DOHH2 (cell line): Measurements from ENCODE around the gene B3GALT6.

Experiments used
- EZH2phosphoT487 ChIP-seq: fragments of 200-600 bp; sonication (generic); IDR thresholded peaks from 2 replicates; pipeline ENCODE4 v1.6.1; 2017; ENCODE audit warnings: borderline replicate concordance, mild to moderate bottlenecking, antibody characterized with exemption, low read length, moderate library complexity, mixed read lengths
- TF ChIP-seq, protein P1 (sequence below): fragments of 200-600 bp; sonication (generic); IDR thresholded peaks from one replicate; pipeline ENCODE4 v1.5.1; 2014; ENCODE audit warnings: antibody characterized with exemption, mild to moderate bottlenecking, low read depth, low read length; ENCODE audit not compliant: poor library complexity, severe bottlenecking

DNA sequence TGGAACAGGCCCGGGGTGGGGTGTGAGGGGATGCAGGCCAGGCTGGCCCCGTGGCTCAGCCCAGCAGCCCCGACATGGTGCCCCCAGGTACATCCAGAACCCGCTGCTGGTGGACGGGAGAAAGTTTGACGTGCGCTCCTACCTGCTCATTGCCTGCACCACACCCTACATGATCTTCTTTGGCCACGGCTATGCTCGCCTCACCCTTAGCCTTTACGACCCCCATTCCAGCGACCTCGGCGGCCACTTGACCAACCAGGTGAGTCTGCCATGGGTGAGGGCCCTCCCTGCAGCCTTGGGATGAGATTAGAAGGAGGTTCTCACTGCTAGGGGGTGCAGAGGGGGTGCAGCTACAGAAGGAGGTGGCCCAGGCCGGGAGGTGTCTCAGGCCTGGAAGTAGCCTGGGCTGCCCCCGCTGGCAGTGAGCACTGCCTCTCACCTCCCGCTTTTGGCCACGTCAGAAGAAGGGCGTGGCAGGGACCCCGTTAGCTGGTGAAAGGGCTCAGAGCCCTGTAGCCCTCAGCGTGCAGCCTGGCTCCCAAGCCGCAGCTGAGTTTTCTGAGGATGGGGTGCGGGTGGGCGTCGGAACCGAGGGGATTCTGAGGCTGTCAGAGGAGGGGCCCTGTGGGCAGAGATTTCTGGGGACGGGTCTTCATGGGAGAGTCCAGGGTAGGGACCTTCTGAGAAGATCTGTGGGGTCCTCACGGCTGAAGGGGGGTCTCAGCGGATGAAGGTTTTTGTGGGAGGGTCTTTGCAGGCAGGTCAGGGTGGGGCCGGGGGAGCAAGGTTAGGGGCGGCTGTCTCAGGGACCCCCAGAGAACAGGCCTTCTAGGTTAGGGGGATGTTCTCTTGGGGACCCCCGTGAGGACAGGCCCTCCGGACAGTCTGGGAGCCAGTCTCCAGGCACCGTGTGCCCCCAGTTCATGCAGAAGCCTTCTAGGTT is 47.9 kb upstream of the B3GALT6 start:
- TF ChIP-seq, protein P1, sequence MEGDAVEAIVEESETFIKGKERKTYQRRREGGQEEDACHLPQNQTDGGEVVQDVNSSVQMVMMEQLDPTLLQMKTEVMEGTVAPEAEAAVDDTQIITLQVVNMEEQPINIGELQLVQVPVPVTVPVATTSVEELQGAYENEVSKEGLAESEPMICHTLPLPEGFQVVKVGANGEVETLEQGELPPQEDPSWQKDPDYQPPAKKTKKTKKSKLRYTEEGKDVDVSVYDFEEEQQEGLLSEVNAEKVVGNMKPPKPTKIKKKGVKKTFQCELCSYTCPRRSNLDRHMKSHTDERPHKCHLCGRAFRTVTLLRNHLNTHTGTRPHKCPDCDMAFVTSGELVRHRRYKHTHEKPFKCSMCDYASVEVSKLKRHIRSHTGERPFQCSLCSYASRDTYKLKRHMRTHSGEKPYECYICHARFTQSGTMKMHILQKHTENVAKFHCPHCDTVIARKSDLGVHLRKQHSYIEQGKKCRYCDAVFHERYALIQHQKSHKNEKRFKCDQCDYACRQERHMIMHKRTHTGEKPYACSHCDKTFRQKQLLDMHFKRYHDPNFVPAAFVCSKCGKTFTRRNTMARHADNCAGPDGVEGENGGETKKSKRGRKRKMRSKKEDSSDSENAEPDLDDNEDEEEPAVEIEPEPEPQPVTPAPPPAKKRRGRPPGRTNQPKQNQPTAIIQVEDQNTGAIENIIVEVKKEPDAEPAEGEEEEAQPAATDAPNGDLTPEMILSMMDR: no peak
- no peak for TF ChIP-seq EZH2phosphoT487
